Left ventricle myocardium superior (tissue), 1 donor: ENCODE measurements around the gene MRPS9. TPM values are rescaled to one million over a fixed set of nuclear protein-coding genes. Genes with fewer than 3 reads are reported as not detected.

Source experiments
- ATAC-seq: fragments of 200-7000 bp; cut with Tn5 transposase; one replicate; pipeline ENCODE4 v1.9.1; 2020; ENCODE audit warnings: mild to moderate bottlenecking, moderate library complexity
- DNase-seq: peaks from one replicate; pipeline ENCODE4 v3.0.0-alpha.2; 2020
- intact Hi-C: fragments of 100-400 bp; cut with micrococcal nuclease; formaldehyde crosslinking; loops from one replicate; pipeline ENCODE4 v1.11.0; 2022
- total RNA-seq: library from RNA; stranded (reverse); fragmentation: NEBNext Ultra II Directional; extraction: Animal tissue kit (Norgen Biotek cat#: 25700); gene quantifications from one replicate; pipeline ENCODE4 v1.2.1, GENCODE V29; 2021
- donor health status: DM: no; HTN: yes; CAD: no; lungs with severe emphysema.

The MRPS9 gene
- total RNA-seq, 1 donor from 2014 or later: 81.8 TPM

DNA sequence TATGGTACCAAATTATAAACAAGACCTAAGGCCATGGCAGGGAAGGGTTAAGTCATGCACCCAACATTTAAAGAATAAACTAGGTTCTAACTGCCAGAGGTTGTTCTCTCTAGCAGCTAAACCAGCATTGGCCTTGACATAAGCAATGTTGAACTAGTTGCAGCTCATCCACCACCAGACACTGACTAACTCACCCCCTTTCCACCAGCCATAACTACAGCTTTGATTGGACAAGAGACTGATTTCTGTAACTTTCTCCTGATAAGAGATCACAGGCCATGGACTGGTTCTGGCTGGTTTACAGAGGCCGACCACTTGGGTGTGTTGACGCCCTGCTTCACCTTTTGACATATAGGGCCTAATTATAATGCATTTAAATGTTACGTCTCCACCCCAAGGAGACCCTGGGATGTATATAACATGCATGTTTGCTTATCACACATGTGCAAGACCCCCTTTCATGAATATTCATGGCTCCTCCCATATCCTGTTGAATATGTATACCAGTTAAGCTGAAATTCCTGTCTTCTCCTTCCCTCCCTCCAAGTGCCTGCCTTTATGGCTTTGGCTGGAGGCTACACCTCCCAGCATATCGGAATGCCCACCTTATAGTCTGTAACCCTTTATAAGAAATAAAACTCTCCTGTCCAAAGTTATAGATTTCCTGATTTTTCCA, 75.9 kb downstream of the MRPS9 start:
- ATAC-seq: no peak
- no peak for DNase-seq
- intact Hi-C loops: loop anchor here (5.0 kb wide), 1 partner anchor 124 kb away; no protein-coding TSS in a partner anchor

DNA sequence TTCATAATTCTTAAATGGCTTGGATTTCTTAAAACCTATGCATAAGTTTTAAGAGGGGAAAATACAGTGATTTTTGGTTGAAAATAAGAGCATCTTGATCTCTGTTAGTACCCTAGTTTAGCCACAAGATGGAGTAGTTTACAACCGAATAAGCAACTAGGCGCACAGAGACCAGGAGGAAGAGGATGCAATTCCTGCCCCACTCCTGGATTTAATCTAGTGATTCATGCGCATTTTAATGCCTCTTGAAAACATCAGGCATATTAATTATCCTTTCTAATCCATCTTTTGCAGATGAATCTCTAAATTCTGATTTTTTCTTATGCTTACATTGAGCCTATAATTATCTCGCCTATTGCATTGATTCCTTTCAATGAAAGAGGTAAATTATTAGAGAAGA, 76.7 kb downstream of the MRPS9 start:
- intact Hi-C loops: loop anchor here (5.0 kb wide), 1 partner anchor 123 kb away; no protein-coding TSS in a partner anchor
- peak; percentile 48 for ATAC-seq

DNA sequence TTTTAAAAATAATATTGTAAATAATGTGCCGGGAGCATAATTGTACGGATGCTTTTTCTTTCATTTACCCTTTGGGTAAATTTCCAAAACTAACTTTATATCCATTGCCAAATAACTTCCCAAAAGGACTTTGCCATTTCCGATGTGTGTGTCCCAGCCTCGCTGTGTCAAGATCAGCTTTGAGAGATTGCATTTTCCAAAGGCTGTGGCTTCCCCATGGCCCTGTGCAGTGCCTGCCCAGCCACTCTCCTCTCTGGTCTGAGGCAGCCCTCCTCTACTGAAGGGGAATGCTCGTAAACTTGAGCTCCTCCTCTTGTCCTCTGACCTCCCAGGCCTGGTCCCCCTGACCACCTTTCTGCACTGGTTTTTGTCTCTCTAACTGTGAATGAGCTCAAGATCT, 78.5 kb downstream of the MRPS9 start:
- ATAC-seq: no peak
- no peak for DNase-seq
- intact Hi-C loops: no loop called here

More for the DNA sequence above, 76.7 kb downstream of the MRPS9 start:
- no peak for DNase-seq

DNA sequence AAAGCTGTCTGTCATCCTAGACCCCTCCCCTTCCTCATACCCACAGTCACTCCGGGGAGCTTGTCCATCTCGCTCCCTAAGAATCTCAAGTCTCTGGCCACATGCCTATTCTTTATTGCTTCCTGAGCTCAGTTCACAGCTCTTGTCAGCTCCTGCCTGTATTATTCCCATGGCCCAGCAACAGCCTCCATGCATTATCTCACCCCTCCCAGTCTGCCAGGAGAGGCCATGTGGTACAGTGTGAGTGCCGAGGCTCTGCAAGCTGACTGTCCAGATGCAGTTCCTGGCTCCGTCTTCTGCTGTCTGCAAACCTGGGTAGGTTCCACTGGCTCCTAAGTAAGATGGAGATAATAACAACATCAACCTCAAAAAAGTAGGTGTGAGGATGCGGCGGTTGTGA, 79.7 kb downstream of the MRPS9 start:
- intact Hi-C loops: no loop called here
- ATAC-seq: no peak
- no peak for DNase-seq

DNA sequence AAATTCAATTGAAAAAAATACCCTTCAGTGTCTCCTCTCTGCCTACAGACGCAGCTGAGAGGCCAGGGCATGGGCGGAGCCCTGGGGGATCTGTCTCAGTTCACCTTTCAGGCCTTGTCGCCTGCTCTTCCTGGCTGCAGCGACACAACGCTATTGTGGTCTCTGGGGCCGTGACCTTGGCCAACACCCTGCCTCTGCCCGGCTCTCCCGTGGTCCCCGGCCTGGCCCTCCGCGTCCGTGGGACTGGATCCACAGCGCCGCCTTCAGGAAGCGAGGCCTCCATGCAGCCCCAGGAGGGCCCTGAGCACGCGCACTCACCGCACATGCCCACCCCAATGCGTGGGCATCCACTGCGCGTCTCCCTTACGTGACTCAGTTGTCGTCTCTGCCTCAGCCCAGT, 81.1 kb downstream of the MRPS9 start:
- intact Hi-C loops: no loop called here
- DNase-seq (no peak), ATAC-seq (no peak)

DNA sequence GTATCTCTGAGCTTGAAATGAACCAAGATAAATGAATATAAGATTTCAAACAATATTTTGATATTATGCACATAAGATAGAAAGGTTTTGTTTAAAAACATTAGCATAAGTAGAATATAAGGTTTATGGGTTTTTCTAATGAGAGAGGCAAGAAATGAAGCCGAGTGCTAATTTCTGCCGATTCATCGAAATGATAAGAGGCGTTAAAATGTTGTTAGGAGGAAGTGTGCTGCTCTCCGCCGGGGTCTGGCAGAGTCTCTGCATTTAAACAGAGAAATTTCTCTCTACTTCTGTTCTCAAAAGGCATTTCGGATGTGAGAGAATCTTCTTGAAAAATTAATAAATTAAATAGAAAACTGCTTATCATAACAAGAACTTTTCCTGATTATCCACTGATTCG, 83.6 kb downstream of the MRPS9 start:
- DNase-seq: no peak
- no peak for ATAC-seq
- intact Hi-C loops: no loop called here

DNA sequence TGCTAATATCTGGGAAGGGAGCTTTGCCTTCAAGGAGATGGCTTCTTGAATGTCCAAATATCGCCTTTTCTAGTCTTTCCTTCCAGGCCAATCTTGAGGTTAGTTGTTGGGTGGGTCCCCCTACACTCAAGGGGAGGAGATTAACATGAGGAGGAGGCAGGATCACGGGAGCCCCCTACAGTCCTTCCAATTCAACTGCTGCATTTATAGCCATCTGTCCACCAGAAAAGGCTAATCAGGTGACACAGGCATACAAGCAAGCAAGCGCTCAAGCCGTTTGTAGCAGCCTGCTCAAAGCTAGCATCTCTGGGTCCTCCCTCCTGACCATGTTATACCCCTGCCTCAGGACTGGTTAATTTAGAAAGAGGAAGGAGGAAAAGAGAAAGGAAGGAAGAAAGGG, 87.6 kb downstream of the MRPS9 start:
- no peak for ATAC-seq
- no peak for DNase-seq
- intact Hi-C loops: no loop called here

DNA sequence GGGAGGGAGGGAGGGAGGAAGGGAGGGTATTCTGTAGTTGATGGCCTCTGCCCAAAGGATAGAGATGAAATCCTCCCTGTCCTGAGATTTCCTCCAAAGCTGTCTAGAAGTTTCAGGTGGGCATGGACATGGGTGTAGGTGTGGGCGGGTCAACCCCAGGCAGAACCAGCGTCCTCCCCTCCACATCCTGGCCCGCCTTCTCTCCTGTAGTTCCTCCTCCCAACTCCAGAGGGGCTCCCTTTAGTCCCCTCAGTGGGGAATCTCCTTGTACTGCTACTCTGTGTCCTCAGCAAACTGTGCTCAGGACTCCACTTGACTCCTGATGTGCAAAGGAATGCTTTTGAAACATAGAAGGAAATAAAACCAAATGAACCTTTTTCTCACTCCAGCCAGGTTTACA, 88.1 kb downstream of the MRPS9 start:
- intact Hi-C loops: no loop called here
- DNase-seq (no peak), ATAC-seq (no peak)

DNA sequence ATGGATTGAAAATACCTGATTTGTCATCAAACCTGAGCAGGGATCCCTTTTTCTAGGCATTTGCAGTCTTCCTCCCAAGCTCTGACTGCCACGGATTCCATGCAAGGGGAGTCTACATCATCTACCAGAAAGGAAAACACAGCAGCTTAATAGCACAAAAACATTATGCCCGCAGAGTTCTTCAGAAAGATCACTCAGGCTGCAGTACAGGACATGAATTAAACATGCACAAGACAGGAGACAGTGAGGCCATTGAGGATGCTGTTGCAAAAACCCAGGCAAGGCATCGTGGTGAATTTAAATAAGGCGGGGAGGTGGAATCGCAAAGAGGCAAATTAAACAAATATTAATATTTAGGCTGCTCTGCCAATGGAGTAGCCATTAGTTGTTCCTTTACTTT, 88.5 kb downstream of the MRPS9 start:
- no peak for ATAC-seq
- intact Hi-C loops: no loop called here
- DNase-seq: no peak

DNA sequence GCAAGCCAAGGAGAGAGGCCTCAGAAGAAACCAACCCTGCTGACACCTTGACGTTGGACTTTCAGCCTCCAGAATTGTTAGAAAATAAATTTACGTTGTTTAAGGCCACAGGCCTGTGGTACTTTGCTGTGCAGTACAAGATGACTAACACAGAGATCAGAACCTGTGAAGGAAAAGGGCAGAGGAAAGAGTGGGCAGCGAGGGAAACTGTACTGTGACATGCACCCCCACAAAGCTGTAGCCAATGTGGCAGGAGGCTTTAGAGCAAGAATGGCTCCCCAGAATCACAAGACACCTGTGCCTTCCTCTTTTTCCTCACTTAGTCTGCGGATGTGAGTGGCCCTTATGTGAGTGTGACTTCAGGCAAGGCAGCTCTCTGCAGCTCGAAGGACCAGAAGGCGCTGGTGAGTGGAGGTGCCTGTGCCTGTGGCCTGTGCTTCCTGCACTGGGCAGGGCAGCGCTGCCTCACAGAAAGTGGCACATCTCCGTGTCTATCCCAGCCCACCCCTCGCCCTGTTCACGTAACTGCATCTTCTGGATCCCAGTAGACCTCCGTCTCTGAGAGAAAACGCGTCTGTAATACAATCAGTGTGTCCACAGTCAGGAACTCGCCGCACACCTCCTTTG, 89.5 kb downstream of the MRPS9 start:
- DNase-seq (no peak), ATAC-seq (no peak)
- intact Hi-C loops: no loop called here

DNA sequence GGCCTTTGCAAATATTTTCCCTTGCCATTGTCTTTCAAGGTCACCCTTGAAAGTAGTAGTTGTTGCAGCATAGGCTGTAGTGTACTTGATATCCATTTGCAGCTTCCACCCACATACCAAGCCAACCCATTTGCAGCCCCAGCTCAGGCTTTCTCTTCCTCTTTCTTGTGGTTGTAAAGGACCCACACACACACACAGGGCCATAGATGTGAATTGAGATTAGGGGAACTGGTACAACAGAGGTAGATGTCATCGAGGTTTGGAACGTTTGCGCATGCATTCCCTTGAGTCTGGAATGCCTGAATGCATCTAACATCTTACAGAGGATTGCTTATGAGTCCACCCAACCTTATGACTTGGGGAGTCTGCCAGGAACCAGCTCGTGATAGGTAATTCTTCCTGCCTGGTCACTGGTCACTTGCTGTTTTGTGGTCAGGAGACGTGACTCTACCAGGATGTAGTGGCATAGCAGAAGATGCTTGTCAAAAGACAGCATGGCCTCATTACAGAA, 91.9 kb downstream of the MRPS9 start:
- intact Hi-C loops: no loop called here
- ATAC-seq: no peak
- no peak for DNase-seq

DNA sequence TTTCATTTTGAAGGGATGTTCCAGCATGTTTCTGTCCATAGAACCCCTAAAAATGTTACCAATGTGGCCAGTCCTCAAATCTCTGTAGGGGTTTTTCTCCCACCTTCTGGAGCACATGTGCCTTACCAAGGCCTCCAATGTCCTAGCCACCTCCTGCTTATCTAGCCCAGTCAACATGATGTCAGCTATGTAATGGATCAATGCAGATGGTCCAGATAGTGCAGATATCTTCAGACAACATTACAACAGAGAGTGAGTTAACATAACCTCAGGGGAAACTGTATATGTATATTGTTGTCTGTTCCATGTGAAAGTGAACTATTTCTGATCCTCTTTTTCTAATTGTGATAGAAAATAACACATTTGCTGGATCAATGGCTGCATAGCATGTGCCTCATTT, 92.7 kb downstream of the MRPS9 start:
- no peak for DNase-seq
- intact Hi-C loops: no loop called here
- ATAC-seq: no peak

DNA sequence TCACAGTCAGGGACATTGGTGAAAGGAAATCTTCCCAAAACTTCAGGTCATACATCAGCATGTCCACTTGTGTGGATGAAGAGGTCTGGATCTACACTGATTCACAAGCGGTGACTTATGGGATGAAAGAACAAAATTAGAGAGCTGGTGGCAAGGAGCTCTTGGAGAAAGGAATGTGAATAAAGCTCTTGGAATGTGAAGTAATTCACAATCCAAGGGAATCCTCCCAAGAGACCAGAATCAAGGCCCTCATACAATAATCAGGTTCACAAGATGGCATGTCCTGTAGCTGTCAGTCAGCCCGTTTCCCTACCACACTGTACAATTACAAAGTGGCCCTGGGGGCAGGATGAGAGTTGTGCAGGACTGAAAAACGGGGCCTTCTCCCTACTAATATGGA, 96.2 kb downstream of the MRPS9 start:
- intact Hi-C loops: no loop called here
- DNase-seq (no peak), ATAC-seq (no peak)

DNA sequence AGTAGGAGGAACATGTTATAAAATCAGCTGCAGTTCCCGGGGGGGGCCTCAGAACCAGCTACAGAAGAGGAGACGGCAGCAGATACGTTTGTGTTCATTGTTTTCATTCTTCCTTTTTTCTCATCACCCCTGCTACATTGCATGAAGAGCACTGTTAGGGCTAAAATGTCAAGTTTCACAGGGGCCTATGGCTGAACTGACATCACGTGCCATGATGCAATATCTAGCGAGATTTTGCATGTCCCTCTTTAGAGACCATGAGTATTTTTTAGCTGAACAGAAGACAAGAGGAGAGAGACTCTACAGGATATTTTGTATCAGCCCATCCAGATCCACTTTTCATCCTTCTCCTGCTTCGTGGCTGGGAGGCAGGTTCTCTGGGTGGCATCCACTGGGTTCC, 97.6 kb downstream of the MRPS9 start:
- DNase-seq (no peak), ATAC-seq (no peak)
- intact Hi-C loops: no loop called here

DNA sequence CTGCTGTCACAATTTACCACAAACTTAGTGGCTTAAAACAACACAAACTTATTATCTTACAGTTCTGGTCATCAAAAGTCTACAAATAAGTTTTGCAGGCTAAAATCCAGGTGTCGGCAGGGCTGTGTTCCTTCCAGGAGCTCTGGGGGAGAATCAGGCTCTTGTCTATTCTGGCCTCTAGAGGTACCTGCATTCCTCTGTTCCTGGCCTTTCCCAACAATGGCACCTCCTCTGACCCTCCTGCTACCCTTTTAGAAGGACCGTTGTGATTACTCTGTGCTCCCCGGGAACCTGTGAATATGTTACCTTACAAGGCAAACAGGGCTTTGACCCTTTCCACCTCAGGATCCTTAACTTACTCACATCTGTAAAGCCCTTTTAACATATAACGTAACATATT, 98.5 kb downstream of the MRPS9 start:
- no peak for DNase-seq
- no peak for ATAC-seq
- intact Hi-C loops: no loop called here

DNA sequence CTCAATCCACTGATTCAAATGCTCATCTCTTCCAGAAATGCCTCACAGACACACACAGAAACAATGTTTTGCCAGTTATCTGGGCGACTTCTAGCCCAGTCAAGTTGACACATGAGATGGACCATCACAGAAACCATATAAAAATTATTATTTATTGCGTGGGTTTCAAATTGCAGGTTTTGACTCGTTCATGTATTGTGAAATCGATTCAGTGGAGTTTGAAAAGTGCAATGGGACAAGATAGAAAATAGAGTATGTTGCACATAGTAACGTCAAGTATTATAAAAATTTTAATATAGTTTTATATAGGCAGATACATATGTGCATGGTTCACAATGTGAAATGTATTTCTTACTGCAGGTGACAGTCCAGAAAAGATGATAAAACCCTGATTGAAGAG, 100.8 kb downstream of the MRPS9 start:
- intact Hi-C loops: no loop called here
- DNase-seq (no peak), ATAC-seq (no peak)

DNA sequence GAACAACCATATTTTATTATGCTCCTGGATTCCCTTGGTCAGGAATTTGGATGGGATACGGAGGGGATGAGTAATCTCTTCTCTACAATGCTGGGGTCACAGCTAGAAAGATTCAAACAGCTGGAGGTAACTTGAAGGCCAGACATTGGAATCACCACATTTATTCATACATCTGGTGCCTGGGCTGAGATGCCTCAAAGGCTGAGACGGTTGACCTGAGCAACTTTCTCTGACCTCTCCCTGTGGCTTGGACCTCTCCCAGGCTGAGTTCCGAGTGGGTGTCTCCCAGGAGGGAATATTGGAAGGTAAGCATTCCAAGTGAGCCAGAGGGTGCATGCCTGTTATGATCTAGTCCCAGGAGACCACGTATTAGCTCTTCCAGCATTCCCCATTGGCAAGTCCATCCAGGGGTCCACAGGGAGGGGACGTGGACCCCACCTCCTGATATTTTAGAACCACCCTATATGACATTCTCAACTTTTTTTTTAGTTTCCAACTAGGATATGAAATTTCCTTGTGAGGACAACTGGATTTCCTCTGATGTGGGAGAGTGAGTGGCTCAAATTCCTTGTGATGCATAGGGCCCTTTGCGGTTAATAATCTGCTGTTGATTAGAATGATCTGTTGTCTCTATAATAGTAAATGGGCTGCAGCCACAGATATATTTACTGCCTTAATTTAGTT, 101.8 kb downstream of the MRPS9 start:
- intact Hi-C loops: no loop called here

DNA sequence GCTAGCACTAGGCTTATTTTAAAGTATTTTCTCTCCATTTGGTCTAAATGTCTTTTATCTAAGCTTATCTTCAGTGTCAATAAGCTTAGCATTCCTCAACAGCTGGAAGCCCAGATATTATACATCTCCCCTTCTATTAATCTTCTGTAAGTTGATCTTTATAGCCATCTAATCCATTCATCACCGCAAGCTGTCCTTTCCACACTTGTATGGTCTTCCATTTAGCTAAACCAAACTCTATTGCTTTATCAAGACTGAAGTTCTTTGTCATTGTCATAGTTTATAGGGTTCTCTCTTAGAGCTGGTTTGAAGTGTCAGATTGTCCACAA, 102.3 kb downstream of the MRPS9 start:
- ATAC-seq (no peak), DNase-seq (no peak)
- intact Hi-C loops: no loop called here

More for the DNA sequence above, 101.8 kb downstream of the MRPS9 start:
- DNase-seq (no peak), ATAC-seq (no peak)

DNA sequence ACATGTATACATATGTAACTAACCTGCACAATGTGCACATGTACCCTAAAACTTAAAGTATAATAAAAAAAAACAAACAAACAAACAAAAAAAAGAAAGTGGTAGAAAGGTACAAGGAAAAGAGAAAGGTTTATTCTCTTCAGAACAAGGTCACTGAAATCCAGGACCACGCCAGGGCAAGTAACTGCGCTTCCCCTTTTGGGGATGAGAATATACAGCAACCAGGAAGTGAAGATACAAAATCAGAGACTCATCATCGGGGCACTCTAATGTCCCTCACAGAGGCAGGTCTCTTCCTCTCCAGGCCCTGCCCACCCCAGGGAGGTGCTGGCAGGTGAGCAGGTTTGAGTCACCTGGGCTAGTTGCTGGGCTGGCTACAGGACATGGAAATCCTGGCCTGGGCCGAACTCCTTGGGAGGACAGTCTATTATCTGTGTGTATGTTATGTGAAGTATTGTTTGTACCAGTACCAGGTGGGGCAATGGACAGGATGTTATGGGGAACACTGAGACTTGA, 103.3 kb downstream of the MRPS9 start:
- intact Hi-C loops: no loop called here
- DNase-seq (no peak), ATAC-seq (no peak)

DNA sequence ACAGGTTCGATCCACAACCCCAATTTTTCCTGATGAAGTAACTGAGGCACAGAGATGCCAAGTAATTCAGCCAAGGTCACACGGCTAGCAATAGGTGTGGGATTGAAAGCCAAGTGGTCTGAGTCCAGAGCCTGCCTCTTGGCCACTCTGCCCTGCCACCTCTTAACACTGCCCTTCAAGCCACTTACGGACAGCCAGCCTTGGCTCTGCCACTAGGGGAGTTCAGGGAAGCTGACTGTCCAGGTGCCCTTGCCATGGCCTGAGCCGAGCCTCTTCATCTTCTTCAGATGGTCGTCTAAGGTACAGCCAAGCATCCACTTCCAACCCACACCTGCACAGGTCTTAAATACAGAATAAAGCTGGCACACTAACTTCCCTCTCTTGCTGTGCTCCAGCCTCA, 104.4 kb downstream of the MRPS9 start:
- DNase-seq (no peak), ATAC-seq (no peak)
- intact Hi-C loops: no loop called here

DNA sequence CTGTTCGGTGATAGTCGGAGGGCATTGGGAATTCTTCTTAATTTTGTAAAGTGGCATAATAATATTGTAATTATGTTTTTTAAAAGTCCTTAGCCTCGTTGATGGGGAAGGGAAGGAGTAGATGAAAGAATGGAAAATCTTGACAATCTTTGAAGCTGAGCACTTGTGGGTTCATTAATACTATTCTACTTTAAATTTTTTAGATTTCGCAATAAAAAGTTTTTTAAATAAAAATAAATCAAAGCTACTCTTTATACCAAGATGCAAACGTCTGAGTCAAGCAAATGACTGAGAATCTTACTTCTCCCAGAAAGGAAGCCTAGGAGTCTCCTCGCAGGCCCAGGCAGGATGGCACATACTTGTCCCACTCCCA, 105.2 kb downstream of the MRPS9 start:
- DNase-seq (no peak), ATAC-seq (no peak)
- intact Hi-C loops: no loop called here
